ENCODE results near the gene NCKAP5L.

The NCKAP5L gene

DNA sequence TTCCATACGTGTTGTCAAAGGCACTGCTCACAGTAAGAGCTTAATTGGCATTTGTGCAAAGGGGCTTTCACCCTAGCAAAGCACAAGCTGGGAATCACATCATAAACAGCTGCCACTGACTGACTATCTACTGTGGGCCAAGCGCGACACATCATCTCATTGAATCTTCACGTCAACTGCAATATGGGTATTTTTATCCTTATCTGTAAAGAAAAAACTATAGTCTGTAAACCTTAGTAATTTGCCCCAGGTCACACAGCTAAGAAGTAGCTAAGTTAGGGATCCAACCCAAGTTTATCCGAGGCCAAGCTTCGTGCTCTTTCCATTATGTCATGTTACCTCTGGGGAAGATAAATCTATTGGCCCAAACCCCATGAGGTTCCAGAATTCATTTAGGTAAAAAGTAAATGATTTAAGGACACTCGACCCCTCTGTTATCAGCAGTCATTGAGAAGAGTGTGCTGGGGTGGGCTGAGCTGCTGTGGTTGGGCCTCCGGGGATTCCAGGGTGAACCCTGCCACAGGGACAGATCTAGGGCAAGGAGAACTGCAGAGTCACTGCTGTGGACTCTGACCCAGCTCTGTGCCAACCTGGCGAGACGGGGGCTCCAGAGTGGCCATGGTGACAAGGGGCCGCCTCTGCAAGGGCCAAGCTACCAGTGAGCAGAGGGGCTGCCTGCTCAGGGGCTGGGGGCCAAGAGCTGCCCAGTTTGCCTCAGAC, 27.6 kb downstream of the NCKAP5L start:
- ATAC-seq (no peak), DNase-seq (ENCODE audit: low spot score in 2 of 2) (no peak)
- H3K36me3 Mint-ChIP-seq = no peaks in the 10 kb centered on the region
- H3K4me1 Mint-ChIP-seq = no peaks in the 10 kb centered on the region
- no peak overlapping the region for H3K4me3 Mint-ChIP-seq
- no peak overlapping the region for H3K27ac Mint-ChIP-seq
- no peaks in the 10 kb centered on the region for H3K9me3 Mint-ChIP-seq

DNA sequence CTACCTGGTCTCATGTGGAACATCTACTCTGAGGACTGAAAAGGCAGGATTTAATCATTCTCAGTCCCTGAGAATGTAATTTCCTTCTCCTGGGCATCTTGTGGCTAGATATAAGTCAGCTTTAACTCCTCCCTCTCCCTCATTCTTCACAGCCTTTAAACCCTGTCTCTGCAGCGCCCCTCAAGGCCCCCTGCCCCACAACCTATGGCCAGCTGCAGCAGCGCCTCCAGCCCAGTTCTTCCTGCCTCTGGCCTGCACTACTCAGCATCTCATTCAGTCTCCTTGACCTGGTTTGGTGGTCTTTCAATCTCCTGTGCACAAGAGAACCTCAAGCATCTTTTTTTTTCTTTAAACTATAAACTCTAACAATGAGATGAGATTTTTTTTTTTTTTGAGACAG, 29.3 kb downstream of the NCKAP5L start:
- Mint-ChIP-seq H3K27ac (peak overlapping the region; percentile 44), H3K9me3 (no peaks in the 10 kb centered on the region), H3K4me1 (no peaks in the 10 kb centered on the region), H3K4me3 (no peak overlapping the region), H3K36me3 (no peaks in the 10 kb centered on the region)
- no peak for DNase-seq (ENCODE audit: low spot score in 2 of 2)
- no peak for ATAC-seq

DNA sequence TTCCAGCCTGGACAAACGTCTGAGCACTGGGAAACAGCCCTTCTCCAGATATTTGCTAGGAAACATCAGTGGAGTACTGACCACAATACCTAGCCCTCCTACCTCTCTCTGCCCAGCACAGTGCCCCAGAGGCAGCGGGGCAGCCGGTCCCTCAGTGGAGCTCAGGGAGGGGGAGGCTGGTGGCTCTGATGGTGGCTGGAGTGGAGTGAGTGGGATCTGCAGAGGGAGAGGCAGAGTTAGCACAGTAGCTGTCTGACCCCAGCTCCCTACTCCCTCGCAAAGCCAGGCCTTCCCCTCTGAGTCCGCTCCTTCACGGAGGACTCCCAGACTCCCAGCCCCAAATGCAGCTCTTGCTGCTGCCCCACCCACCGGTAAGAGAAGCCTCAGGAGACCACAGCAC, 30.0 kb downstream of the NCKAP5L start:
- Mint-ChIP-seq H3K9me3 (no peaks in the 10 kb centered on the region), H3K36me3 (no peaks in the 10 kb centered on the region), H3K4me1 (no peaks in the 10 kb centered on the region), H3K4me3 (no peak overlapping the region), H3K27ac (no peak overlapping the region)
- DNase-seq (ENCODE audit: low spot score in 2 of 2) (no peak), ATAC-seq (peak; percentile 6)

DNA sequence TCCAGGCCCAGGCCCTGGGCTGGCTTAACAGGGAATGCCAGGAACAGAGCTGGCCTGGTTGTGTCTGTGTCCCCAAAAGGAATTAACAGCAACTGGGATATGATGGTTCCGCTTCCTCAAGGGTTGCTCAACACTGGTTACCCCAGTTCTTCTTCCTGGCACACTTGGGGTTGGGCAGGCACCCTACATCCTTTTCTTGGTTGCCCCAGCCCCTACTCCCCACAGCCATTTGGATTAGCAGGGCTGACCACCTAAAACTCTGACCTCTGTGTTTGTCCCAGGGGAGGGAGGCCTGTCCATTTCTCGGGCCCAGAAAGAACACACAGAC, 30.8 kb downstream of the NCKAP5L start:
- no peak for DNase-seq (ENCODE audit: low spot score in 2 of 2)
- H3K4me1 Mint-ChIP-seq = no peaks in the 10 kb centered on the region
- H3K27ac Mint-ChIP-seq = no peak overlapping the region

DNA sequence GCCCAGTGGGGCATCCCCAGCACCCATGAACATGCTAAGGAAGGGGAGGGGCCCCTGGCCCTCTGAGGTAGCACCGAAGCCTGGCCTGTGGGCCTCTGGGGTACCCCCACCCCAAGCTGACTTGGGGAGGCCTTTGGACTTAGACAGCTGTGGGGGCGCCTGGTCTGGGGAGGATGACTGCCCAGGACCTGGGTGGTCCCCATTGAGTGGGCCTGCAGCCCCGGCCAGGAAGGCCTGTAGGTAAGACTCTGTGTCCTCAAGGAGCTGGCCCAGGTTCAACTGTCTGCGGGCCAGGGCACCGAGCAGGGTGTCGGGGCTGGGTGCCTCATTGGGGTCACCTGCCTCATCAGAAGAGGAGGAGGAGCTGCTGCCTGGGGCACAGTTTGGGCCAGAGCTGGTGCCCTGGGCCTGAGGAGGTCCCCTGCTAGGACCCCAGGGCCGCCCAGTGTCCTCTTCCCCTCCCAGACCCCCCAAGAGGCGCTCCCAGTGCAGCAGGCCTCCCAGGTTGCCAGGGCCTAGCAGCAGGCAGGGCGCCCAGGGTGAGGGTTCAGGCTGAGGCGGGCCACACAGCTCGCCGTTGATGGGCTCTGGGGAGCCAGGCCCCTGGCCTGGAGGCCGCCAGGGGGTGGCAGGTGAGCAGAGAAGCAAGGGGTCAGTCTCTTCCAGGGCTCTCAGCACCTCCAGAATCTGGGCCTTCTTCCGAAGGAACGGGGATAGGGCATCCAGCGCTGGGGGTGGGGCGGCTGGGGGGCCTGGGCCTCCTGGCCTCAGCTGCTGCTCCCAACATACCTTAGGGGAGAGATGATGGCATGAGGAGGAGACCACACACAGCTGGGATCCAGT, 31.4 kb downstream of the NCKAP5L start:
- ATAC-seq (no peak), DNase-seq (ENCODE audit: low spot score in 2 of 2) (no peak)
- no peak overlapping the region for H3K27ac Mint-ChIP-seq
- H3K4me3 Mint-ChIP-seq = no peak overlapping the region
- no peaks in the 10 kb centered on the region for H3K9me3 Mint-ChIP-seq
- no peaks in the 10 kb centered on the region for H3K4me1 Mint-ChIP-seq
- no peaks in the 10 kb centered on the region for H3K36me3 Mint-ChIP-seq

More for the DNA sequence above, 30.8 kb downstream of the NCKAP5L start:
- no peaks in the 10 kb centered on the region for H3K9me3 Mint-ChIP-seq
- H3K4me3 Mint-ChIP-seq = no peak overlapping the region
- no peak for ATAC-seq
- no peaks in the 10 kb centered on the region for H3K36me3 Mint-ChIP-seq

DNA sequence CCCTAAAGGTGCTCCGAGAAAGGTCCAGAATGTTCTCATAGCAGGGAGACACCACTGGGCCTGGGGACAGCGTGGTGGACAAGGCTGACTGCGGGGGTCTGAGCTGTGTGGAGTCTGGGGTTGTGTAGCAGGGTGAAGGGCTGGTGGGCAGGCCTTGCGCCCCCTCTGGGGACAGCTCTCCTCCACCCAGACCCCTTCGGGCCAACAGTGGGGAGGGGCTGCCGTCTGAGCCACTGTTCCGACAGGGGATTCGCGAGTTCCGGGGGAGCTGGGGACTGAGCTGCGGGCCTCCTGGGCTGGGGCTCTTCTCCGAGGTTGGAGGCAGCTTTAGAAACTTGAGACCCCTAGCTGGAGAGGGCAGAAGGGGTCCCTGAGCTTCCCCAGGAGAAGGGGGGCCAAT, 32.1 kb downstream of the NCKAP5L start:
- Mint-ChIP-seq H3K9me3 (no peaks in the 10 kb centered on the region), H3K4me3 (no peak overlapping the region), H3K36me3 (no peaks in the 10 kb centered on the region), H3K4me1 (no peaks in the 10 kb centered on the region), H3K27ac (no peak overlapping the region)
- DNase-seq (ENCODE audit: low spot score in 2 of 2) (no peak), ATAC-seq (no peak)

DNA sequence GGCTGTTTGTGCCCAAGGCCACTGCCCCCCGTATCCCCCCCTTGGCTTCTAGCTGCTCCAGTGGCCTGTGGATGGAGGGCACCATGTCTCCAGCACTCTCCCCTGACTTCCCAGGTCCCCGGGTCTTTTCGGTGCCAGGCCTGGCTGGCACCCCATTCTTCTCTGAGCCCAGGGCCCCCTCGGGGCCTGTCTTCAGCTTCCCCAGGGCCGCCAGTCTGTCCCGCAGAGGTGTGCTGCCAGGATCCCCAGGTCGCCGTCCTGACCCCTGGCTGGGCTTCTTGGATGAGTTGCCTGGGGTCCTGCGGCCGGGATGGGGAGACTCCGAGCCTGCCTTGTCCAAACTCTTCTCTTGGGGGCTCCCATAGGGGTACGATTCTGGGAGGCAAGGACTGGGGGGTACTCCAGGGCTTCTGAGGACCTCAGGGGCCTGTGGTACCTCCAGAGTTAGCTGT, 32.5 kb downstream of the NCKAP5L start:
- Mint-ChIP-seq H3K36me3 (no peaks in the 10 kb centered on the region), H3K27ac (no peak overlapping the region), H3K9me3 (no peaks in the 10 kb centered on the region), H3K4me3 (no peak overlapping the region), H3K4me1 (no peaks in the 10 kb centered on the region)
- DNase-seq (ENCODE audit: low spot score in 2 of 2) (no peak), ATAC-seq (no peak)

DNA sequence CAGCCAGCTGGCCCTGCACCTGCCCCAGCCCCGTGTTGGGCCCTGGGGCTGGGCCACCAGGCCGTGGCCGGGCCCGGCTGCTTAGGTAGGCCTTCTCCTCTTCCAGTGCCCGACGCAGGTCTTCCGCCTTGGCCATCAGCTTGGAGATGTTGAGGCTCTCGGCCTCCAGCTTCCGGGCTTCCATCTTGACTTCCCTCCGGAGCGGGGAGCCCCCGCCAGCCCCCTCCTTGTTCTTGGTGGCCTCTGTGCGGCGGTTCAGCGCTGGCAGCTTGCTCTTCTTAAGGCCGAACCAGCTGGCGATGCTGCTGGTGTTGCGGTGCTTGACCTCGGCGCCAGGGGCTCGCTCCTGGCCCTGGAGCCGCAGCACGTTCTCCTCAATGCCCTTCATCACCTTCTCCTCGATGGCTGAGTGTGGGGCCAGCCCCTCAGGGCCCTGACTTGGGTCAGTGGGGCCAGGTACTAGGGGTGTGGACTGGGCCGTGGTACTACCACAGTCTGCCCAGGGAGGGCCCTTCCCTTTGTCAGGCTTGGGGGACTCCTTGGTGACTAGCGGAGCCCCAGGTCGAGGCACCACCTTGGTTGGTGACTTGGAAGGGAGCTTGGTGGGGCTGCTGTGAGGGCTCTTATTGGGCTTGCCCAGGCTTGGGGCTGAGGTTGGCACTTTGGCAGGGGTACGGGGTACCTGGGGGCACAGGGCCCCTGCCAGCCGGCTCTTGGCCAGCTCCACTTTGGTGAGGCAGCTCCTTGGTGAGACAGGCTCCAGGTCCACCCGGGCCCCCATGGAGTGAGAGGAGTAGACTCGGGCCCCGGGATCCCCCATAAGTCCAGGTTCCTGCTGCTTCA, 33.2 kb downstream of the NCKAP5L start:
- DNase-seq (ENCODE audit: low spot score in 2 of 2) (no peak), ATAC-seq (no peak)
- Mint-ChIP-seq H3K9me3 (no peaks in the 10 kb centered on the region), H3K36me3 (no peaks in the 10 kb centered on the region), H3K4me3 (no peak overlapping the region), H3K27ac (no peak overlapping the region), H3K4me1 (no peaks in the 10 kb centered on the region)

DNA sequence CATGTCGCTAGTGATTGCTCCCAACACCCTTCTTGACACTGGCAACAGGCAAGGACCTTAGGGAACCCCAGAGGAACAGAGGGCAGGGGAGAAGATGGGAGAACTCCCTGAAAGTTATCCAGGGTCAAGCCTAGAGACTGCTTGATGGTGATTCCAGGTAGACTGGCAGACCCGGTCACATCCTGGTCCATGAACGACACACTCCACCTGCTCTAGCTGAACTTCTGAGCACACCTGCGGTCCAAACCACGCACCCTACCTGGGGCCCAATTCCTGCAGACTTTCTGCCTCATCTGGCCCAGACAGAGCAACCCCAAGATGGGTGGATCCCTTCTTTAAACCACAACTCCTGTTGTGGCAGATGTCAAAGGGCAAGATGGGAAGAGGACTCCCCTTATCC, 34.2 kb downstream of the NCKAP5L start:
- H3K4me3 Mint-ChIP-seq = no peak overlapping the region
- no peaks in the 10 kb centered on the region for H3K36me3 Mint-ChIP-seq
- no peaks in the 10 kb centered on the region for H3K9me3 Mint-ChIP-seq

DNA sequence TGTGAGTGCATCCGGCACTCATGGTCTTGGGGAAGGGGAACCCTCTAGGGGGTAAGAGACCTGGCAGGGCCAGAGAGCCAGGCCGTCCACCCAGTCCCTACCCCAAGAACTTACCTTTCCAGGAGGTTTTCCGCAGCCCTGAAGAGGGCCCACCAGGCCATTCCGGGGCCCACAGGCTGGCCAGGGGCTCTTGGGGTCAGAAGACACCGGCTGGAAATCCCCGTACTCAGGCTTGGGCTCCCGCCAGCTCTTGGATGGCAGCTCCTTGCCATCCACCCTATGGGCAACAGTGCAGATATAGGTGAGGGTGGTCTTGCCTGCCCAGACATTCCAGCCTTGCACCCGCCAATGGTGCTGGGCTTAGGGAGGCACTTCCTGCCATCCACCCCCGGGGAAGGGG, 34.6 kb downstream of the NCKAP5L start:
- no peaks in the 10 kb centered on the region for H3K36me3 Mint-ChIP-seq
- H3K4me3 Mint-ChIP-seq = no peak overlapping the region
- DNase-seq (ENCODE audit: low spot score in 2 of 2) (no peak), ATAC-seq (no peak)
- H3K9me3 Mint-ChIP-seq = no peaks in the 10 kb centered on the region
- H3K27ac Mint-ChIP-seq = no peak overlapping the region
- H3K4me1 Mint-ChIP-seq = no peaks in the 10 kb centered on the region

More for the DNA sequence above, 34.2 kb downstream of the NCKAP5L start:
- H3K27ac Mint-ChIP-seq = no peak overlapping the region
- no peaks in the 10 kb centered on the region for H3K4me1 Mint-ChIP-seq
- ATAC-seq (no peak), DNase-seq (ENCODE audit: low spot score in 2 of 2) (no peak)

DNA sequence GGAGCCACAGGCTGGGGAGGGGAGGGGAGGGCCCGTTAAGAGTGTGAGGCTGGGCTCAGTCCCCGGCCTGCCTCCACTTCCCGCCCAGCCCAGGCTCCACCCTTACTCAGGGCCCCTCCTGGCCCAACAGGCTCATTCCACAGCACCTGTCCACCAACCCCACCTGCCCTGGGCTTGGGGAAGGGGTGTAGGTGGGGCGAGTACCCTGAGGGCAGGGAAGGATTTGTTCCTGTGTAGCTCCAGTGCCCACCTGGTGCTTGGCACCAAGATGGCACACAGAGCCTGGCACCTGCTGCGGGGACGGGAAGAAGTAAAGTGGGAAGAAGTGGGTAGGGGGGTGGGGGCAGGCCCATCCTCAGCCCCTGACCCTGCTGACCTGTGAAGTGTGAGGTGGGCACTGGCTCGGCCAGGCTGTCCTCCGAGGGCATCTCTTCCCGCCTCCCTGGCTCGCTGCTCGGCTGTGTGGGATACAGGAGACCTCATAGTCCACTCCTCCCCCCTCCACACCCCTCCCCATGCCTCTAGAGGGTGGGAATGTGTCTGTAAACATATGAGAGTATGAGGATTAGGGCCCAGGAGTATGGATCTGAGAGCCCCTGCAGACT, 35.1 kb downstream of the NCKAP5L start:
- Mint-ChIP-seq H3K4me3 (no peak overlapping the region), H3K27ac (no peak overlapping the region), H3K4me1 (no peaks in the 10 kb centered on the region), H3K36me3 (no peaks in the 10 kb centered on the region), H3K9me3 (no peaks in the 10 kb centered on the region)
- DNase-seq (ENCODE audit: low spot score in 2 of 2) (no peak), ATAC-seq (no peak)

DNA sequence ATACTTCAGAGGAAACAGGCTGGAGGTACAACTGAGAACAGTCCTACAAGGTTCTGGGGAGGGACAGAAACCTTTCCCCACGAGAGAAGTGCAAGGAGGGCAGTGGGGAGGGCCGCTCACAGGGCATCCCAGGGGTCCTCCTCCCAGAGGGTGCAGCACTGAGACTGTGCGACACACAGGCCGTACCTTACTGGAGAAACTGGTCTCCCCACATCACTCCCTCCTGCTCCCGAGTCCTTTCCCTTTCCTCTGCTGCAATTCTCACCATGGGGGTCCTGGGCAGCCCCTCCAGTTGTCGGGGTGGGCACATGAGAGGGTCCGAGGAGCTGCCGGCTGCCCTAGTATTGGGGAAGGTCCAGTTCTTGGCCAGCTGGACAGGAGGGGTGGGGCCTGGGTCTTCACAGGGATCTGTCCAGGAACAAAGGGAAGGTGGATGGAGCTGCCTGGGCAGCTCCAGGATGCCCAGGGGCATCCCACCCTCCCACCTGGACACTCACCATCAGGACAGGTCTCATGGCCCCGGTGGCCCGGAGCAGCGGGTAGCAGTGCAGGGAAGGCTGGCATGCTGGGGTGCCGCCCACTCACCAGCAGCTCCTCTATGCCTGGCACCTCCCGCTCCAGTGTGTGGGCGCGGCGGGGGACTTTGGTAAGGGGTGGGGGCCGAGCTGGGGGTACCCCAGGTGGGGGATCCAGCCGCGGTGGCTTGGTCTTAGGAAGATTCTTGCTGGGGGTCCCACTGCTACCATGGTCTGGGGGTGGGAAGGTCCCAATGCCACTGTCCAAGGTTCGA, 35.8 kb downstream of the NCKAP5L start:
- Mint-ChIP-seq H3K27ac (no peak overlapping the region), H3K4me1 (no peaks in the 10 kb centered on the region), H3K4me3 (no peak overlapping the region), H3K9me3 (peaks cover 2% of the 10 kb centered on the region), H3K36me3 (no peaks in the 10 kb centered on the region)
- no peak for DNase-seq (ENCODE audit: low spot score in 2 of 2)
- no peak for ATAC-seq

DNA sequence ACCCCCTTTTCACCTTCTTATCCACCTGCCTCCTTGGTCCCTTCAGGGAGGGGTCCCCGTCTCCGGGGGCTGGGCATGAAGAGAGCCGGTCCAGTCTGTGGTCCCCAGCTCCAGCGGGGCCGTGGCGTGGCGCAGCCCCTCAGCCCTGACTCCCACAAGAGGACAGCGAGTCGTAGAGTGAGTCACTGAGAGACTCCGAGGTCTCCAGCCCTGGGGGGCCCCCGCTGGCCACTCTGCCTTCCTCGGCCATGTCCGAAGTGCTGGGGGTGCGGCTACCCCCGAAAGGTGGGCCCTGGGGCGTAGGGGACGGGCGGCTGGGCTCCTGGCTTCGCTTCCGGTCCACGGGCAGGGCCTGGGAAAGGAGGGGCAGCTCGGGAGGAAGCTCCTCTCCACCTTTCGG, 36.5 kb downstream of the NCKAP5L start:
- H3K36me3 Mint-ChIP-seq = no peaks in the 10 kb centered on the region
- ATAC-seq = no peak
- DNase-seq (ENCODE audit: low spot score in 2 of 2) = no peak
- no peaks in the 10 kb centered on the region for H3K4me1 Mint-ChIP-seq
- peaks cover 2% of the 10 kb centered on the region for H3K9me3 Mint-ChIP-seq
- no peak overlapping the region for H3K27ac Mint-ChIP-seq
- no peak overlapping the region for H3K4me3 Mint-ChIP-seq

DNA sequence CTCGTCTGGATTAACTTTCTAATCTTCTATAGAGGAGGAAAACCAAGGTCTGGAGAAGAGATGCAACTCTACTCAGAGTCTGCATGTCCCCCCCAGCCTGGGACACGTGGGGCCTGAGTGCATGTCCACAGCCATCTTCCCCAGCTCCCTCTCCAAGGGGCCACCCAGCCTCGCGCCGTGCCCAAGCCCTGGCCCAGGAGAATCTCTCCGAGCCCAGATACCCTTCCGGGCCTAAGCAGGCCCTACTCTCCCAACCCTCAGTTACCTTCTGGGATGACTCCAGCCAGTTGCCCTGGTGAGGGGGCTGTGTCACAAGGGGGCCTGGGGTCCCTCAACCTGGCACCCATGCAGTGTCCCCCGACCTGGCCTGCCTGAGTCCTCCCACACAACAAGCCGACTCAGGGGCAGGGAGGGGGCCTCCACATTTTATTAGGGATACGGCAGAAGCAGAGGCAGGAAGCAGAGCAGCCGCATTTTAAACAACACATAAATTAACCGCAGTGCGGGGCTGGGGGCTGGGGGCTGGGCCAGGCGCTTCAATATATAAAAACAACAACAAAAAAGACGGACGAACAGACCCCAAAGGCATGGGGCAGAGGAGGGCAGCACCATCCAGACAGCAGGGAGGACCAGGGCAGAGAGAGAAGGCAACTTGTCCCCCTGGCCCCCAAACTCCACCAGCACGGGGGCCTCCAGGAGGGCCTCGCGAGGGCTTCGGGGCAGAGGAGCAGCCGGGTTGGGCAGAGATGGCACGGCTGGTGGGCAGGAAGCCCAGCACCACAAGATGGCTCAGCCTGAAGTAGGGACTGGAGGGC, 37.3 kb downstream of the NCKAP5L start:
- ATAC-seq (no peak), DNase-seq (ENCODE audit: low spot score in 2 of 2) (no peak)
- H3K9me3 Mint-ChIP-seq = peaks cover 2% of the 10 kb centered on the region
- no peak overlapping the region for H3K27ac Mint-ChIP-seq
- no peaks in the 10 kb centered on the region for H3K36me3 Mint-ChIP-seq
- no peak overlapping the region for H3K4me3 Mint-ChIP-seq
- no peaks in the 10 kb centered on the region for H3K4me1 Mint-ChIP-seq
